Neural crest cell (in vitro differentiated cells): ENCODE measurements around the gene C1QTNF6. TPM values are rescaled to one million over a fixed set of nuclear protein-coding genes. Genes with fewer than 3 reads are reported as not detected.

Experiments used
- DNase-seq: peaks from one replicate; pipeline ENCODE4 v3.0.0; 2021; ENCODE audit warnings: low read depth, mixed read lengths, low spot score
- H3K27ac Mint-ChIP-seq: one replicate; pipeline ENCODE4 v1.8.0; 2021; ENCODE audit warnings: mild to moderate bottlenecking, mixed read lengths; ENCODE audit not compliant: unreplicated experiment
- H3K27me3 Mint-ChIP-seq: 2 replicates; pipeline ENCODE4 v1.8.0; 2021; ENCODE audit warnings: low read depth, mild to moderate bottlenecking, mixed read lengths
- H3K36me3 Mint-ChIP-seq: 2 replicates; pipeline ENCODE4 v1.8.0; 2021; ENCODE audit warnings: low read depth, mild to moderate bottlenecking, mixed read lengths
- H3K4me1 Mint-ChIP-seq: 2 replicates; pipeline ENCODE4 v1.8.0; 2021; ENCODE audit warnings: mixed read lengths
- H3K4me3 Mint-ChIP-seq: one replicate; pipeline ENCODE4 v1.8.0; 2021; ENCODE audit warnings: mild to moderate bottlenecking, mixed read lengths
- H3K9me3 Mint-ChIP-seq: 2 replicates; pipeline ENCODE4 v1.8.0; 2021; ENCODE audit warnings: mixed read lengths
- total RNA-seq: library from RNA; stranded (reverse); gene quantifications from 2 replicates; pipeline ENCODE4 v1.2.1, GENCODE V29; 2021
- TF ChIP-seq, protein P1 (sequence below): fragments of 200-600 bp; sonication (generic); conservative IDR thresholded peaks from 2 replicates; pipeline ENCODE4 v1.5.0; 2021; ENCODE audit warnings: antibody characterized with exemption, mild to moderate bottlenecking

C1QTNF6 gene
- total RNA-seq, 1 donor from 2014 or later, result 13.6 TPM

GRCh38 chr22:37158963-37159290 is 29.1 kb downstream of the C1QTNF6 start:
- Mint-ChIP-seq H3K4me1 (no peaks in the 10 kb centered on the region), H3K27me3 (peaks cover 19% of the 10 kb centered on the region), H3K9me3 (no peaks in the 10 kb centered on the region), H3K4me3 (no peak overlapping the region), H3K27ac (no peak overlapping the region), H3K36me3 (no peaks in the 10 kb centered on the region)
- DNase-seq, result no peak
- TF ChIP-seq, protein P1, sequence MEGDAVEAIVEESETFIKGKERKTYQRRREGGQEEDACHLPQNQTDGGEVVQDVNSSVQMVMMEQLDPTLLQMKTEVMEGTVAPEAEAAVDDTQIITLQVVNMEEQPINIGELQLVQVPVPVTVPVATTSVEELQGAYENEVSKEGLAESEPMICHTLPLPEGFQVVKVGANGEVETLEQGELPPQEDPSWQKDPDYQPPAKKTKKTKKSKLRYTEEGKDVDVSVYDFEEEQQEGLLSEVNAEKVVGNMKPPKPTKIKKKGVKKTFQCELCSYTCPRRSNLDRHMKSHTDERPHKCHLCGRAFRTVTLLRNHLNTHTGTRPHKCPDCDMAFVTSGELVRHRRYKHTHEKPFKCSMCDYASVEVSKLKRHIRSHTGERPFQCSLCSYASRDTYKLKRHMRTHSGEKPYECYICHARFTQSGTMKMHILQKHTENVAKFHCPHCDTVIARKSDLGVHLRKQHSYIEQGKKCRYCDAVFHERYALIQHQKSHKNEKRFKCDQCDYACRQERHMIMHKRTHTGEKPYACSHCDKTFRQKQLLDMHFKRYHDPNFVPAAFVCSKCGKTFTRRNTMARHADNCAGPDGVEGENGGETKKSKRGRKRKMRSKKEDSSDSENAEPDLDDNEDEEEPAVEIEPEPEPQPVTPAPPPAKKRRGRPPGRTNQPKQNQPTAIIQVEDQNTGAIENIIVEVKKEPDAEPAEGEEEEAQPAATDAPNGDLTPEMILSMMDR, result no peak

DNA sequence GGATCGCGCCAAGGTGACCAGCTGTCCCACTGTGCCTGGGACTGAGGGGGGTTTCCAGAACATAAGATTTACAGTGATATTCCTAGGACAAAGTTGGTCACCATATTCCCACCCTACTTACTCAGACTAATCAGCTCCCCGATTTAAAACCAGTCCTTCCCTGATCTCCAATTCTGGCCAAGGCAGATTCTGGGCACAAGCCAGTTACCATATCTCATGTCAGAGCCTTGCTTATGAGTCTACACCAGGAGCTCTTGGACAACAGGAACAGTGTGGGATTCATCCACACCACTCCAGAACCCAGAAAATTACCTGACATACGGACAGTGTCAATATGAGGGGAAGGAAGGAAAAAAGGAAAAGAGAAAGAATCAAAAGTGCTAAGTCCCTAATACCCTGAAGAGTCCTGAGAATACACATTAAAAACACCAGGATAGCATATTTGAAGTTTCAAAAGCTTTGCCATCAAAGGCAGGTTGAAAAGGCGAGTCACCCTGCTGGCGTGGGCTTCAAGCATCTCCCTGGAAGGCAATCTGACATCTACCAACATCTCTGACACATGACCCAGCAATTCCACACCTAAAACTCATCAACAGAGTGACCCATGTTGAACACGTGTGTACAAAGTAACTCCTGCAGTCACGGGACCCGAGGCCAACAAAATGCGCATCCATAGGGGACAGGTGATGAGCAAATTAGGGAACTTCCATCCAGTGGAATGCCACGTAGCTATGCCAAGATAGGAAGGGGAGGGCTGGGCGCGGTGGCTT is 30.3 kb downstream of the C1QTNF6 start:
- Mint-ChIP-seq H3K36me3 (no peaks in the 10 kb centered on the region), H3K27me3 (peaks cover 19% of the 10 kb centered on the region), H3K4me3 (no peak overlapping the region), H3K9me3 (no peaks in the 10 kb centered on the region), H3K27ac (no peak overlapping the region), H3K4me1 (no peaks in the 10 kb centered on the region)
- TF ChIP-seq, protein P1, result no peak
- DNase-seq, result no peak

DNA sequence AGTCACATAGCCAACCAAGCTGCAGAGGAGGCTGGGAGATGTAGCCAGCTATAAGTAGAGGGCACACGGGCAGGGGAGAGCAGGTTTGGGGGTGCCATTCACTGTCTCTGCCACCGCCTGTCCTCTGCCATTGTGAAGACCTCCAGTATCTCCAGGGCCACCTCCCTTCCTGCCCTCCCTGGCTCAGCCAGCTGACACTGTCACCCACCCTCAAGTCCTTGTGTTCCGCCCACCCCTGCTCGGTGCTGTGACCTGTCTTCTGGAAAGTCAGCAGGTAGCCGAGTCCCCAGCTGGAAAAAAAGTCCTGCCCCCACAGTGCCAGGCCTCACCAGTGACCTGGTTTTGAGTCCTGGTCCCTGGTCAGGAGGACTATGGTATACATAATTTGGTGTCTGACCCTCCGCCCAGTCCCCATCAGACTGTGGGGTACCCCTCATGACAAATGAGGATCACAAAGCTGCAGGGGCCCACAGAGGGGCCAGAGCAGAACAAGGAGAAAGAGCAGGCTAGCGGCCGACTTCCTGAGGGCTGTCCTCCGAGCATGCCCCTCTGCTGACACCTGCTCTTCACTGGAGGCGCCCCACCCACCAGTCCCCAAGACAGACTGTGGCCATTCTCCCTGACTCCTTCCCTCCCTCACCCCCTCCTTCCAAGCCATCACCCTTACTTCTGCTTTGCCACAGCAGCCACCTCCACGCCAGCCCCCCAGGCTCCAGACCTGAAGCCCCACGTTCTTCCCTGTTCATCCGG is 31.2 kb downstream of the C1QTNF6 start:
- Mint-ChIP-seq H3K36me3 (no peaks in the 10 kb centered on the region), H3K27ac (no peak overlapping the region), H3K4me1 (no peaks in the 10 kb centered on the region), H3K27me3 (peaks cover 19% of the 10 kb centered on the region), H3K4me3 (no peak overlapping the region), H3K9me3 (no peaks in the 10 kb centered on the region)
- TF ChIP-seq, protein P1, result no peak
- DNase-seq, result no peak

GRCh38 chr22:37155971-37156370 is 32.1 kb downstream of the C1QTNF6 start:
- peak overlapping the region; percentile 70 for H3K27ac Mint-ChIP-seq
- no peaks in the 10 kb centered on the region for H3K36me3 Mint-ChIP-seq

DNA sequence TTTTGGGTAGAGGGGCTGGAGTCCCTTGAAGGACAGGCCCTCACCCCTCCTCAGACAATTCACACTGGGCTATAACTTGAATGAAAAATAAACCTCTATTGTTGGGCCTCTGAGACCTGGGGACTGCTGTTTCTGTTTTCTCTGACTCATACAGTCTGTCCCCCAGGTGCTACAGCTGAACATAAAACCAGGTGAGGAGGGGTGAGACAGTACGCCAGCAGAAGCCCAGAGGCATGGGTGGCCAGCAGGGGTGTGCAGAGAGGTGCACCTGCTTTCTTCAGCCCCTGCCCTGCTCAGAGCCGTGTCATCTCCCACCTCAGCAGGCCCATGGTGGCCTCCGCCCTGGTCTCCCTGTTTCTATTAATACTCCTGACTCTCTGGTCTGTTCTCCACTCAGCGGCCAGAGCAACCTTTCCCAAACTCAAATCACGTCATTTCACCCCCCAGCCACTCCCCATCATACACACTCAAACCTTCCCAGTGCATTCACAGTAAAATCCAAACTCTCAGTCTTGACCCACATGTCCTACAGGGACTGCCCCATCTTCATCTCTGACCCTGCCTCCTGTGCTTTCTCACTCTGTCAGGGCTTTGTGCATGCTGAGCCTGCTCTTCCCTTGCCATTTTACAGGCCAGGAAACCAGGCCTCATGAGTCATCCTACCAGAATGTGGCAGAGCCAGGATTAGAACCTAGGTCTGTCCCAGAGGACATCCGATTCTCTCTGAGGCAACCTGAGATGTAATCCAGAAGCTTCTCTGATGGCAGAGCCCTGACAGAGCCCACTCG is 32.9 kb downstream of the C1QTNF6 start:
- Mint-ChIP-seq H3K4me1 (peaks cover 2% of the 10 kb centered on the region), H3K4me3 (no peak overlapping the region), H3K27ac (no peak overlapping the region), H3K36me3 (no peaks in the 10 kb centered on the region), H3K9me3 (no peaks in the 10 kb centered on the region), H3K27me3 (peaks cover 19% of the 10 kb centered on the region)
- TF ChIP-seq, protein P1, result no peak
- no peak for DNase-seq

More at GRCh38 chr22:37155971-37156370, 32.1 kb downstream of the C1QTNF6 start:
- no peaks in the 10 kb centered on the region for H3K9me3 Mint-ChIP-seq
- no peaks in the 10 kb centered on the region for H3K4me1 Mint-ChIP-seq
- TF ChIP-seq, protein P1, result no peak
- H3K4me3 Mint-ChIP-seq, result no peak overlapping the region
- H3K27me3 Mint-ChIP-seq, result peaks cover 19% of the 10 kb centered on the region
- DNase-seq, result no peak
